Lower leg skin (tissue), 4 donors: Measurements from ENCODE around the gene CRNN. TPM values are rescaled to one million over a fixed set of nuclear protein-coding genes. Genes with fewer than 3 reads are reported as not detected.

Experiments used
- DNase-seq, 2 donors: peaks; one replicate each; pipeline ENCODE4 v3.0.0-alpha.2; 2019; ENCODE audit warnings: low spot score in 2 of 2
- H3K4me3 ChIP-seq: fragments of 200-600 bp; sonication (generic); 2 replicates; pipeline ENCODE4 v1.5.1; 2017; ENCODE audit warnings: mild to moderate bottlenecking, low read depth; ENCODE audit not compliant: poor library complexity, severe bottlenecking
- CTCF ChIP-seq, 3 donors: fragments of 450-650 bp; IDR thresholded peaks; one replicate each; pipeline ENCODE4 v1.5.1; 2016; ENCODE audit warnings: antibody characterized with exemption in 3 of 3, mild to moderate bottlenecking in 3 of 3, moderate library complexity in 2 of 3
- POLR2A ChIP-seq, 2 donors: fragments of 450-650 bp; IDR thresholded peaks; one replicate each; pipeline ENCODE4 v1.6.1; 2016 to 2017; ENCODE audit warnings: antibody characterized with exemption in 2 of 2, mild to moderate bottlenecking in 1 of 2, moderate library complexity in 1 of 2
- WGBS, 2 donors: methylation state at CpG; one replicate each; pipeline ENCODE4 v1.1.5; 2018; 5-methylcytosine and 5-hydroxymethylcytosine counted together
- intact Hi-C: fragments of 100-400 bp; cut with DNase I; formaldehyde crosslinking; loops from one replicate; pipeline ENCODE4 v1.15.0; 2023; ENCODE audit warnings: low total_unique reads
- total RNA-seq, 4 donors: library from RNA; depleted of rRNA; stranded (reverse); fragments of >200 nt; gene quantifications; one replicate each; pipeline ENCODE4 v1.1.0, GENCODE V29; 2016

Gene CRNN
- total RNA-seq, 4 donors from 2014 or later, result 5.3 to 7.9 (median 7.4) TPM

DNA sequence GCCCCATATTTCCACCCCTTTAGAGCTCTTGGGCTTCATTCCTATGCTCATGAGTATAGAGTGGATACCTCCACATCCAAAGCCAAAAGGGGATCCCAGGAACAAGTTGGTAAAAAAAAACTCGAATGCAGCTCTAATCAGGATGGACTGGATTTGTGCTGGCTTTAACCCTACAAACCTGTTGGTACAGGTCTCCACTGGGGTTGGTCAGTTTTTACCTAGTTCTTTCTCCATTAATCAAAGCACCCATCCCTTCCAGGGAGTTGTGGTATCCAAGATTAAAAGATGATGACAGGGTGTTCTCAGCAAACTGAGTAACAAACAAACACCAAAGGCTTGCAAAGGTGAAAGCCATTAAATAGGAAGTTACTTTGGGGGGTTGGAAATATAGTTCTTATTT, 5.9 kb upstream of the CRNN start:
- DNase-seq, result no peak
- intact Hi-C loops, result no loop called here
- WGBS, 2 donors, result 15 to 20% methylated on average over 1 of the region's 1 CpG
- H3K4me3 ChIP-seq, result no peak overlapping the region
- TF ChIP-seq POLR2A (IDR thresholded peaks at IDR 0.05) (no peak), CTCF (IDR thresholded peaks at IDR 0.05) (no peak)

- DNase-seq, result no peak
- H3K4me3 ChIP-seq, result no peak overlapping the region
- 87 to 92% methylated on average over 3 of the region's 3 CpGs for WGBS, 2 donors
- no peak for TF ChIP-seq CTCF (IDR thresholded peaks at IDR 0.05)
- TF ChIP-seq POLR2A (IDR thresholded peaks at IDR 0.05), result no peak
- intact Hi-C loops, result no loop called here
Observed at GRCh38 chr1:152415454-152416227, 1.6 kb upstream of the CRNN start.

- WGBS, 2 donors, result 78 to 82% methylated on average over 2 of the region's 2 CpGs
- intact Hi-C loops, result no loop called here
- TF ChIP-seq POLR2A (IDR thresholded peaks at IDR 0.05), result no peak
- TF ChIP-seq CTCF (IDR thresholded peaks at IDR 0.05), result no peak
- no peak overlapping the region for H3K4me3 ChIP-seq
- no peak for DNase-seq
Observed at GRCh38 chr1:152412756-152413155, 1.3 kb downstream of the CRNN start.

DNA sequence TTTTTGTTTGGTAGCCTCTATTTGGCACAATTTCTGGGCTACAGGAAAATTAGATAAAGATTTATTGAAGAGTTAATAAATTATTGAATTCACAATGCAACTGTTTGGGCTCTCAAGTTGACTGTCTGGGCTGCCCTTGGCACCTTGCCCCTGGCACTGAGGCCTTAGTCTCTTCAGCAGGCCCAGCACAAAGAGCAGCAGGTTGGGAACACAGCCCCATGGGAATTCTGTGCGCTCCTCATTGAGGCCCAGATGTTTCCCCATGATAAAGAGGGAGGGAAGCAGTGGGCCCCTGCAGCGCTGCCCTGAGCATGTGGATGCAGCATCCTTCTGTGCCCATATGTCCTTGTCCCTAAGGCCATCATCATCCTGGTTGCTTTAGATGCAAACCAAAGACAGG, 2.9 kb downstream of the CRNN start:
- TF ChIP-seq CTCF (IDR thresholded peaks at IDR 0.05) (no peak), POLR2A (IDR thresholded peaks at IDR 0.05) (no peak)
- DNase-seq, result no peak
- intact Hi-C loops, result no loop called here
- H3K4me3 ChIP-seq, result no peak overlapping the region
- WGBS, 2 donors, result 65 to 81% methylated on average over 2 of the region's 2 CpGs

GRCh38 chr1:152410599-152410998, 3.5 kb downstream of the CRNN start:
- intact Hi-C loops, result no loop called here
- no peak for TF ChIP-seq CTCF (IDR thresholded peaks at IDR 0.05)
- no peak for TF ChIP-seq POLR2A (IDR thresholded peaks at IDR 0.05)
- WGBS, 2 donors, result 63 to 79% methylated on average over 7 of the region's 7 CpGs
- no peak overlapping the region for H3K4me3 ChIP-seq
- DNase-seq, result no peak

GRCh38 chr1:152410028-152410427, 4.0 kb downstream of the CRNN start:
- H3K4me3 ChIP-seq, result no peak overlapping the region
- DNase-seq, result no peak
- intact Hi-C loops, result no loop called here
- 83 to 84% methylated on average over 3 of the region's 3 CpGs for WGBS, 2 donors
- TF ChIP-seq POLR2A (IDR thresholded peaks at IDR 0.05), result no peak
- TF ChIP-seq CTCF (IDR thresholded peaks at IDR 0.05), result no peak
